ENCODE measurements around the gene PRKD2.

The PRKD2 gene

GRCh38 chr19:46665072-46665471 lies 51.8 kb downstream of the PRKD2 start:
- no peak for DNase-seq (ENCODE audit: low read depth in 1 of 2, low spot score in 1 of 2)

GRCh38 chr19:46661735-46662592 lies 55.0 kb downstream of the PRKD2 start:
- peak; percentile 57 to 67 for DNase-seq (ENCODE audit: low read depth in 1 of 2, low spot score in 1 of 2)

GRCh38 chr19:46661020-46661731 lies 55.7 kb downstream of the PRKD2 start, which contains the start of gene DACT3:
TSS of gene DACT3 (minus strand) at chr19:46661182. CDS start at chr19:46661064, 118 bp downstream.
- DNase-seq (ENCODE audit: low read depth in 1 of 2, low spot score in 1 of 2) = peak; percentile 99 to 100

DNA sequence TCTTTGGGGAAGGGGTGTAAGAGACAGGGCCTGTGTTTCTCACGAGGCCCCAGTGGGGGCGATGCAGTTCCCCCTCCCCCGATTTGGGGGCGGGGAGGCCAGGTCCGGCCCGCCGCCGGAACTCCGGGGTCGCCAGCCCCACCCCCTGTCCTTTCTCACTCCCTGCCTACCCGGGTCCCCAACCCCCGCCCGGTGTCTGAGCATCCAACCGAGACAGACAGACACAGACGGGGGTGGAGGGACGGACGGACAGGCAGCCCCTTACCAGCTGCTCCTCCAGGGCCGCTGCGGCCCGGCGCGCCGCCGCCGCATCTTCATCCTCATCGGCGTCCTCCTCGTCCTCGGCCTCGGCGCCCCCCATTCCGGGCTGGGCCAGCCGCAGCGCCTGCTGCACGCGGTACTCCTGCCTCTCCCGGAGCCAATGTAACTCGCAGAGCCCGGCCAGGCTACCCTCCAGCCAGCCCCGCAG lies 56.3 kb downstream of the PRKD2 start:
- no peak for DNase-seq (ENCODE audit: low read depth in 1 of 2, low spot score in 1 of 2)

DNA sequence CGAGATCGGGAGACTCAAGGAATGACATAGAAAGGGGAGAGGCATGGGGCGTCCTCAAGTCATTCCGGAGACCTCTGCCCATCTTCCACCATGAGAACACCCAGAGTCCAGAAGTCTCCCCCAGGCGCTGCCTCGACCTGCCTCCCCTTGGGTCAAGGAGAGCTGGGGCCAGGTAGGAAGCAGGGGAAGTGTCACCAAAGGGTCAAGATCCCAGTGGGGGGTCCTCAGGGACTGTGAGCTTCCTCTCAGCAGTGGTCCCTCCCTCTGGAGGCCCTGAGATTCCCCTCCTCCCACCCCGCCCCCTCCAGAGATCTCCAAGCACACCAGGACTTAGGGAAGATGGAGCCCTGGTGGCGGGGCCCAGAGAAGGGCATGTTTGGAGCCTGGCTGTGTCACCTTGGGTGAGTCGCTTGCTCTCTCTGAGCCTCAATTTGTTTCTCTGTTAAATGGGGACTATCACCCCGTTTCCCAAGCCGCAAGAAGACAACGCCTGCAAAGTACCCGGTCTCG lies 56.9 kb downstream of the PRKD2 start:
- DNase-seq (ENCODE audit: low read depth in 1 of 2, low spot score in 1 of 2) = no peak

GRCh38 chr19:46659151-46660007 lies 57.5 kb downstream of the PRKD2 start:
- DNase-seq (ENCODE audit: low read depth in 1 of 2, low spot score in 1 of 2) = no peak

- DNase-seq (ENCODE audit: low read depth in 1 of 2, low spot score in 1 of 2) = no peak
Observed at GRCh38 chr19:46656541-46656940, 60.4 kb downstream of the PRKD2 start.

DNA sequence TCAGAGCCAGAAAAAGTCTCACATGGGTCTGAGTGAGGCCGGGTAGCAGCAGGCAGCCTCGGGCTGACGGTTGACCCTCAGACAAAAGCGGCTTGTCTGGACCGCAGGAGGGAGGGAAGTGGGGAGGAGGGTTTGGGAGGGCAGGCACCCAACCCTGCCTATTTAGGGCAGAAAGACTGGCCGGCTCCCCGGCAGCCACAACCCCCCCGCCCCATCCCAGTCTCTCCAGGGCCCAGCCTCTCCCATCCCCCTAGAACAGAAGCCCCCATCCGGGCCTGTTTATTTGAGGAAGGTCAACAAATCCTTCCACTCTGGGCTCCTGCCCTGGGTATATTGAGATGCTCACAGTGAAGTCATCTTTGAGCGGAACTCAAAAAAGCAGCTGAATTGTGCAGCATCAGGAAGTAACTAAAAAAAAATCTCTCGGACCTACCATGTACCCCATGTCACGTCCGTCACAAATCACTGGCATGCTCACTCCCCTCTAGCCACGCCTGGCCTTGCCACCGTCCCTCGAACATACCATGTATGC lies 62.2 kb downstream of the PRKD2 start:
- no peak for DNase-seq (ENCODE audit: low read depth in 1 of 2, low spot score in 1 of 2)

- DNase-seq (ENCODE audit: low read depth in 1 of 2, low spot score in 1 of 2) = no peak
Observed at GRCh38 chr19:46650445-46650844, 66.5 kb downstream of the PRKD2 start.

DNA sequence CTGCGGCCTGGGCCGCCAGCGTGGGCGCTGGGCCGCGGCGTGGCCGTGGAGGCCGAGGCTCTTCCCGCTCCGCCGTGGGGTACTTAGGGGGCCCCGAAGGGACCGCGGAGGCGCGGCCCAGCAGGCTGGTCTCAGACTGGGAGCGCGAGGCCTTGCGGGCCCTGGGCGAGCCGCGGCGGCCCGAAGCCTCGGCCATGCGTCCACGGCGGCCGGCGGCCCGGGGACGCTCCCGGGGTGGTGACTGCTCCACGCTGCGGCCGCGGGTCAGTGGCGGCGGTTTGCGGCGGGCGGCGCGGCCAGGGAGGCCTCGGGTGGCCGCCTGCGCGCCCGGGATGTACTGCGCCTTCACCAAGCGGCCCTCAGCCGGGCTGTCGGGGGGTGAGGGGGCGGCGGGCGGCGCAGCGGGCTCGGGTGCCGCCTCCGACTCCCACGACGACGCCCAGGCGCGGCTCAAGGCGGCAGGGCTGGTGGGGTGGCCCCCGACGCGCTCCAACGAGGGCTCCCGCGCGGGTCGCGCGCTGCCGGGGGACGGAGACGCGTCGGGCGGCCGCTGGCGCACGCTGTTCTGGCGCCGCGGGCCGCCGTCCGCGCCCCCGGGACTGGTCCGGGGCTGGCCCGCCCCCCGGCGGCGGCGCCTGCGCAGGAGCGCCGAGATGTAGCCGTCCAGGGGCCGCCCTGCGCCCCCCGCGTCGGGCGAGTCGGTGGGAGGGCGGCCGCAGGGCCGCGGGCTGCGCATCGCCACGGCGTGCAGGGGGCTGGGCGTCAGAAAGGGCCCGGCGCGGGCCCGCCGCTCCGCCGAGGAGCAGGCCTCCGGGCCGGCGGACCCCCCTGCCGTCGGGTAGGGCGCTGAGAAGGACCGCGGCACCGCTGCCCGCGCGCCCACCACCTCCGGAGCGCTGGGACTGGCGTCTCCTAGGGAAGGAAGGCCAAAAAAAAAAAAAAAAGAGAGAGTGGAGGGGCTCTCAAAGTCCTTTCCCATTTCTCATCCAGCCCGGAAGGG lies 67.7 kb downstream of the PRKD2 start:
- DNase-seq (ENCODE audit: low read depth in 1 of 2, low spot score in 1 of 2) = no peak

DNA sequence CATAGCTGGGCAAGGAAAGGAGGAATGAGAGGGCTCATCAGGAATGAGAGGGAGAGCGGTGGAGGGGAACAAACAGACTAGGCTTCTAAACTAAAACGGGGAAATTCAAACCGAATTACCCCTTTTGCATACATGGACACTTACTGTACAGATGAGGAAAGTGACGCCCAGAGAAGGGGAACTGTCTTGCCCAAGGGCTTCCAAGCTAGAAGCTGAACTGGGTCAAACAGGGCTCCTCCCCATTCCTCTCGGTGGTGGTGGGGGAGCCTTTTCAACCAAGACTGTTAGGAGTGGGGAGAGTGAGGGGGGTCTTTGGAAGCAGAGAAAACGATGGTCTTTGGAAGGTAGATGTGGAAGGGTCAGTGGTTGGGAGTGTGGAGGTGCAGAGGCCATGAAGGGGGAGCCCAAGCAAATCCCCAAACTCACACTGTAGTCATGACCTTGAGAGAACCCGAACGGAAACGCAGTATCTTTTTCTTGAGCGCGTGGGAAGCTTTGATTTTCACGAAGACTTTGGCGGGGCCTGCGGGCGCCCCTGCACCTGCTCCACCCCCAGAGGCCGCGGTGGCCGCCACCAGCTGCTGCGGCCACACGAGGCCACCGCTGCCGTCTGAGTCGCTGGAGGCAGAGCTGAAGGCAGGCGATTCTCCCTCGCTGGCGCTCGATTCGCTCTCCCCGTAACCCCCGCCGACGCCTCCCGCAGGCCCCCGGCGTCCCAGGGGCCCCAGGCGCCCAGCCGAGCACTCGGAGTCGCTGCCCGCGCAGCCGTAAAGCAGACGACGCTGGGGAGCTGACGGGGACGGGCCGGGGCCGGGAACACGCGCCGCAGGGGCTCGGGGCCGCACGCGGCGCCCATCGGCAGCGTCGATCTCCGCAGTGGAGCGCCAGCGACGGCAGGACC lies 68.6 kb downstream of the PRKD2 start:
- no peak for DNase-seq (ENCODE audit: low read depth in 1 of 2, low spot score in 1 of 2)

DNA sequence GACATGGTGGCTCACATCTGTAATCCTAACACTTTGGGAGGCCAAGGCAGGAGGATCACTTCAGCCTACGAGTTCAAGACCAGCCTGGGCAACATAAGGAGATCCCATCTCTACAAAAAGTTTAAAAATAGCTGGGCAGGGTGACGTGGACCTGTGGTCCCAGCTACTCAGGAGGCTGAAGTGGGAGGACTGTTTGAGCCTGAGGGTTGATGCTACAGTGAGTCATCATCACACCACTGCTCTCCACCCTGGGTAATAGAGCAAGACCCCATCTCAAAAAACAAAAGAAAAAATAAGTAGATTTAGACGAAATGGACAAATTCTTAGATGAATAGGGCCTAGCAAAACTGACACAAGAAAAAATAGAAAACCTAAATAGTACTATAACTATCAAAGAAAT lies 70.5 kb downstream of the PRKD2 start:
- no peak for DNase-seq (ENCODE audit: low read depth in 1 of 2, low spot score in 1 of 2)

- DNase-seq (ENCODE audit: low read depth in 1 of 2, low spot score in 1 of 2) = no peak
Observed at GRCh38 chr19:46644720-46645119, 72.2 kb downstream of the PRKD2 start.

DNA sequence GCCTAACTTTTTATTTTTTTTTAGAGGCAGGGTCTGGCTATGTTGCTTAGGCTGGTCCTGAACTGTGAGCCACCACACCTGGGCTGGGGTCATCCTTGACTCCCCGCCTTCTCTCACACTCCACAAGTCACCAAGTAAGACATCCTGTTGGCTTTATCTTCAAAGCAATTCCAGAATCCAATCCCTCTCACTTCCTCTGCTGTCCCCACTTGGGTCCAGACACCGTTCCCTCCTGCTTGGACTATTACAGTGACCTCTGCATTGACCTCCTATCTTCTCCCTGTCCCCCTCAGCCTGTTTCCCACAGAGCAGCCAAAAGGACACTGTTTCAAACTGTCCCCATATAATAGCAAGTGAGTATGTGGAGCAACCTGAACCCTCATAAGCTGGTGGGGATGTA lies 76.3 kb downstream of the PRKD2 start:
- DNase-seq (ENCODE audit: low read depth in 1 of 2, low spot score in 1 of 2) = no peak

- DNase-seq (ENCODE audit: low read depth in 1 of 2, low spot score in 1 of 2) = no peak
Observed at GRCh38 chr19:46639358-46640182, 77.3 kb downstream of the PRKD2 start.

DNA sequence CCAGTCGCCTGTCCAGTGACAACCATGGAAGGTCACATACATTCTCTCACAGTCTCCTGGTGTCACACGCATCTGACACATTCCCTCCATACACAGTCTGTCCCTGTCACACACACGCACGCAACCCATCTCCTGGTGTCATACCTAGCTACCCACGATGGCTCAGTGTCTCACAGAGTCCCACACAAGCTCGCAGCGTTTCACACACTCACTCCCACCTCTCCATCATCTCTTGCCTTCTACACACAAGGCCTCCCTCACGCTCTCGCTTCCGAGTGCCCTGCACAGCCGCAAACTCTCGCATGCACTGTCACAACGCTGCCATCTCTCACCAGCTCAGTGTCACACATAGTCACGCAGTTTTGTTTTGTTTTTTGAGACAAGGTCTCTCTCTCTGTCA lies 79.7 kb downstream of the PRKD2 start:
- DNase-seq (ENCODE audit: low read depth in 1 of 2, low spot score in 1 of 2) = no peak

DNA sequence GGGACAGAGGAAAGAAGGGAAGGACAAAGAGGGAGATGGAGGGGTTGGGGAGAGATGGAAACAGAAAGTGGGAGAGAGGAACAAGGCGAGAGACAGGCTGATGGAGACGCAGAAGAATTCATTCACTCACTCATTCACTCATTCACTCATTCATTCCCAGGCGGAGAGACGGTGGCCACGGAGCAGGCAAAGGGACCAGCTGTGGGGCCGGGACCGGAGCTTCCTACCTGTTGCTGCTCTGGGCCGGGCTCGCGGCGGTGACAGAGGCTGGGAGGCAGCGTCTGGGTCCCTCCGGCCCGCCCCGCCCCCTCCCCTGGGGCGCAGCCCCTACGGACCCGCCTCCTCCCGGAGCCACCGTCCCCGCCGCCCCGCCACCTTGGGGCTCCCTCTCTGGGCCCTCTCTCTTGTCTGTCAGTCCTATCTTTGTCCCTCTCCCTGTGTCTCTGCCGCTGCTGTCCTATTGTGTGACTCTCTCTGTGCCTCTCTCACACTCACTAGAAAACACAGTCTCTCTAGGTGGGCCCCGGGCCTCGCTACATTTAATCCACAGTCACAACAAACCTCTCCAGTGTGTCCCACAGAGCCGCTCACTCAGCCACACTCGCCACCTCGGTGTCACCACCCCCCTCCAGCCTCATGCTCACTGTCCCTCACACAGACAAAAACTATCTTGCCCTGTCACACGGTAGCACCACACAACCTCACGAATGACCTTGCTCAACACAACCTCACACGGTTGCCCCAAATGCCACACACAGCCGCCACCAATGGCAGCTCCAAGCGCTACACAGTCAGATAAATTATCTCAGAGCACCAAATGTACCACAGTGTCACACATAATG lies 80.8 kb downstream of the PRKD2 start, which contains the start of gene GNG8:
Gene GNG8 (minus strand): TSS at position 283 of the 842 bp plus-strand sequence. CDS start 1,520 bp downstream, outside the sequence.
- DNase-seq (ENCODE audit: low read depth in 1 of 2, low spot score in 1 of 2) = no peak
